Dedifferentiated amniotic fluid mesenchymal stem cell (primary cell): ENCODE data around the gene MROH2B.

Source experiments
- DNase-seq: peaks from one replicate; pipeline ENCODE4 v3.0.0-alpha.2; 2016; ENCODE audit errors: extremely low spot score

Gene MROH2B

GRCh38 chr5:41071242-41071641 lies at the start of gene MROH2B:
MROH2B (minus strand) TSS chr5:41071342; CDS start chr5:41070852, 490 bp downstream.
- no peak for DNase-seq

DNA sequence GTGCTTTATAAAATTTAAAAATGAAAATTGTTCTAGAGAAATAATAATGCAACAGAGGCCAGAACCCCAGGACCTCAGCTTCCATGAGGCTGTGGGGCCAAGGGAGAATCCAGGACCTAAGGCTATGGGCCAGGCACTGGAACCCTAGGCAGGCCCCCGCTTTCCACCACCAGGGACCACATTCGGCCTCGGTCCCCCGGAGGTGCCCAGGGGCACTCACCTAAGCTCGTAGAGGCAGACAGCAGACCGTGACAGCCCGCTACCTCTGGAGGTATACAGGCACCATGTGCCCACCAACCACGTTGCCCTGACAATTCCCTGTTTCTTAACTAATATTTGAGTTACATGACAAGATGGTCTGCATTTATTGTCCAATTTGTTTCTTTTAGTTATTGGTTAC lies 49.5 kb upstream of the MROH2B start:
- DNase-seq = no peak

- no peak for DNase-seq
Measured at GRCh38 chr5:41118177-41118576, 47.0 kb upstream of the MROH2B start.

GRCh38 chr5:41115281-41115680 lies 44.1 kb upstream of the MROH2B start:
- peak; percentile 85 for DNase-seq

DNA sequence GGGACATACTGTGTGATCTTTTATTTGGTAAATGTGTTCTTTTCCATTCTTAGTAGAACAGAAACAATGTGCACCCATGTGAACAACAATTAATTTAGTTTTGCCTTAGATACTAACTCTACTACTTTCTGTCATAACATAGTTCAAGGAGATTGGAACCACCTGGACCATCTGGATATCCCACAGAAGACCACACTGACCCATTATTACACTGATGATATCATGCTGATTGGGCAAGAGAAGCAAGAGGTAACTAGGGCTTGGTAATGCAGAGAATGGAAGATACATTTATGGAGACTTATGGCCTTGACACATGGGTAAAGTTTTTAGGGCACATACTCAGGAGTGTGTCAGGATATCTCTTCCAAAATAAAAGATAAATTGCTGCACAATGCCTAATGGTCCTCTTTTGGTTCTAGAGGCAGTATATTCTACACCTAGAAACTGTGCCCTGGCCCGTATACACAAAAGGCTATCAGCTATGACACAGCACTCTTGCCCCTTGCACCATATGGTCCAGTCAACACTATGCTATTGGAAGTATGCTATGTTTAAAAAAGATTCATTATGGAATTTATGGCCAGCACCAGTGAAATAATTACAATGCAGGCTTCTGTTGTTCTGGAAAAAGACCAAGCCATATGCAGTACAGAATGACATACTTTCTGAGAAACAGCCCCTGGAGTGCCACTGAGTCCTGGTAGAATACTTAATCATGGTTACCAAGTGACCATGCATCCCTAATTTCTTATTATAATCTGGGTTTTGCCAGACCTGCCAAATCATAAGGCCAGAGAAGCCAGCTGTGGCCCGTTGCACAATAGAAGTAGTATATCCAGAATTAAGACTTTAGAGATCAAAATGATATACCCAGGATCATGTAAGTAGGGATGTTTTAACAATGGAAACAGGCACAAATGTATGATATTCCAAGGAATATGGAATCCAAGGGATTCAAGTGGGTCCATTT lies 41.6 kb upstream of the MROH2B start:
- DNase-seq = no peak

GRCh38 chr5:41109186-41109585 lies 38.0 kb upstream of the MROH2B start:
- DNase-seq = no peak

- DNase-seq = no peak
Measured at GRCh38 chr5:41102341-41102740, 31.2 kb upstream of the MROH2B start.

- no peak for DNase-seq
Measured at GRCh38 chr5:41097642-41098041, 26.5 kb upstream of the MROH2B start.

GRCh38 chr5:41095324-41096101 lies 24.4 kb upstream of the MROH2B start:
- no peak for DNase-seq

DNA sequence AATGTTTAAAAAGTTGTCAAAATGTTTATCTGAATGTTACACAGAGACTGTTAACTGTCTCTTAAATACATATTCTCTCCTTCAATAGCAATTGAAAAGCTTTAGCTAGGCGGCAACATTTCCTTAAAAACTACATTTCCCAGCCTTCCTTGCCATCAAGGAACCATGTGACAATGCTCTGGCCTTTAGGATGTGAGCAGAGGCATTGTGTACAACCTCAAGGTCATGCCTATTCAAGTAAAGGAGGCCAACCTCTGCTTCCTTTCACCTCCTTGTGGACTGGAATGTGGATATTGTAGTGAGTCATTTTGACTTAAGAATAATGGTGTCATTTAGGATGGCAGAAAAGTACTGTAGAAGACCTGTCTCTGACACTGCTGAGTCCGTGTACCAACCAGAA lies 23.7 kb upstream of the MROH2B start:
- DNase-seq = no peak

GRCh38 chr5:41093803-41094202 lies 22.7 kb upstream of the MROH2B start:
- DNase-seq = no peak

DNA sequence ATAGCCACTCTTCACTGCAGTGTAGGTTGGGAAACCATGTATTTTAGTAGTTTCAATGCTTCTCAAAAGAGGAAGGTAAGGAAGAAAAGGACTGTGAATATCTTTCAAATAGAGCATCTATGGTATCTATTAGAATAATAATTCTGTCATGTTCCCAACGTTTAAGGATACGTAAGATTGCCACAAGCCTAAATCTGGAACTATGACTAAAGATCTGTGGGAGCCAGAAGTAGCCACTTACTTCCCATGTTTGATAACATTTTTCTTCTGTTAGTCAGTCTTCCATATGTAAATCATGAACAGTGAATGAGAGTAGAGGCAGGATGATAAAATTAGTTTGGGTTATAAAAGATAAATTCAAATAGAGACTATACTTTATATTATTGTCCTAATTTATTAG lies 16.3 kb upstream of the MROH2B start:
- DNase-seq = no peak

- DNase-seq = no peak
Measured at GRCh38 chr5:41083306-41083705, 12.2 kb upstream of the MROH2B start.

DNA sequence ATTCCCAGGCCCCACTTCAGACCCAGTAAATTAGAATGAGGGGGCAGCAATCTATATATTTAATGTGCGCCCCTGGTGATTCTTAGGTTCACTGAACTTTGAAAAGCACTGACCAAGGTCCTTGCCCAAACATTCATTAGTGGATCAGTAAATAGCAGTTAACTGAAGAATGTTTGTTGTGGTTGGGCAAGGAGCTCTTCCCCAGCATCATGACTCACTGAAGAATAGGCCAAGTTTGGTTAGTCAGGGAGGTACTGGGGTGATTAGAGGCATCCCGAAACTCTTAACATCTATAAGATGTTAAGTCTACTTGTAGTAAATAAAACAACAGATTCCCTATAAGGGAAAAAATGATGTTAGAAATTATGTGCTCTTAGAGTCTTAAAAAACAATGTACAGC lies 833 bp upstream of the MROH2B start:
- DNase-seq = no peak

DNA sequence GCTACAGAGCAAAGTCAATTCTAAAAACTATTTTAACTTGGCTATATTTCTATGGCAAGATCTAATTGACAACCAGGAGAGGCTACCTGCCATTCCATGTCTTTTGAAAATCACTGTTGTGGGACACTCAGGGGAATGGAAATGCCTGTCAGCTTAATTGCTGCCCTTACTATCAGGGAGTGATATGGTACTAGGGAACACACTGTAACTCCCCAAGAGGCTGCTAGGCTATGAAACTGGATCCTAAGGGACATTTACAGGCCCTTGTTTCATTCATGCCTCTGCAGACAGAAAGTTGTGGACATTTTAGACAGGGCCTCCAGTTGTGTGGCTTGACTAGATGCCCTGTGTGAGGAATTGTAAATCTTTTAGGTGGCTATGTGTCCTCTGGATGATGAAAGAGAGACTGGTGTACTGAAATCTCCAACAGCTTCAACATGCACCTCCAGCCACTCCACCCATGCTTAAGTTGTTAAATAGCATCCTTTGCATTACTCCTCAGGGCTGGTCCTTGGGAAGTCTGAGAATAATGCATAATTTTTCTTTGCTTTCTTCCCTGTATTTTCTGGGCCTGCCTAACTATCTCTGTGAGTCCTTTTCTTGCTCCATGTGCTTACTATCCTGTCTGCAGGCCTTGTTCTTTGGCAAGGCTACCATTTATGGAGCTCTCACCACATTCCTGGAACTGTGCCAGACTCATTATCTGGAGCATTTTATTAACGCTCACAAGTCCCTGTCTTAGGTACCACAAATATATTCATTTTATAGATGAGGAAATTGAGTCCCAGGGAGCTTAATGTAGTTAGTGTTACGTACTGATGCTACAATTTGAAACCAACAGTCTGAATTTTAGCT lies 3.2 kb downstream of the MROH2B start:
- no peak for DNase-seq

GRCh38 chr5:41065691-41066335 lies 5.3 kb downstream of the MROH2B start:
- no peak for DNase-seq

- no peak for DNase-seq
Measured at GRCh38 chr5:41057940-41058339, 13.2 kb downstream of the MROH2B start.

GRCh38 chr5:41057231-41057630 lies 13.9 kb downstream of the MROH2B start:
- no peak for DNase-seq

GRCh38 chr5:41048986-41049385 lies 22.2 kb downstream of the MROH2B start:
- DNase-seq = no peak

DNA sequence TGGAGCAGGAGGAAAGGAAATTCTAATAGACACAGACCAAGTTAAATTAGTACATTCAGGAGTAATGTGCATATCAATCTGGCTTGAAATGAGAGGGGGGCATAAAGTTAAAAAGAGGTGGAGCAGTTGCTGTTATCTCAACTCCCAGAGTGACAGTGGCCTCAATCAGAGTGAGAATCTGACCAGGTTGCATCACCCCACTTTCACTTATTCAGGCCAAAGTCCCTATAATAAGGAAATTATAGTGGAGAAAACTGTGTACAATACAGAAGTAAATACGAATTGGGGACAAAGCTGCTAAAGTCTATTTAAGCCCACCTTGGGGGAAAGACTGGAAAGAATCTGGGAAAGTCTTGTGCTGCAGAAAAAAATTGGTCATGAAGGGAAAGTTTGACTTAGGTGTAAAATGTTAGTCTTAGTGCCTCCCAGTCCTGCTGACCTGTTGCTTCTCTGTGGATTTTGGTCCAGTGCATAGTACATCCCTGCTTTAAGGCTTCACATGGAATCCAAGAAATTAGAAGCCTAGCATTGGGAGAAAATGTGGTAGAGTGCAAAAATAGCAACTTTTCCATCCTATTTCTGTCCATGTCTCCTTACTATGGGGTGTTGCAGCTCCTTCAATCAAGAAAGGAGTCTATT lies 27.9 kb downstream of the MROH2B start:
- no peak for DNase-seq

DNA sequence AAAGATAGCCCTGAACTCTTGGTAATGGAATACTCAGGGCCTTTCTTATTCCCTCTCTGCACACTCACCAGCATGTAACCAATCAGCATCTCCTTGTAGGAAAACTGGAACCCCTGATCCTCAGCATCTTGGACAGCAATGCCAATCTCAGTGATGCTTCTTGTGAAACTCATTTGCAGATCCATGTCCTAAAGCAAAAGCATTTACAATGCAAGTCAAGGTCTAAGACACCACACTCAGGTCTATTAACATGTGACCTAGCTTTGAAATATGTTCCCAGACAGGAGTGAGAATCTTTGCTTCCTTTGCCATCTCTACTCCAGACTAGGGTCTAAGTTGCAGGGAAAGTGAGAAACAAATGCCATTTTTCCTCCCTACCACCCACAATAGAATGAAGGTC lies 38.2 kb downstream of the MROH2B start:
- no peak for DNase-seq
